M059J (cell line): Measurements from ENCODE around the gene CTNNA3. TPM values are rescaled to one million over a fixed set of nuclear protein-coding genes. Genes with fewer than 3 reads are reported as not detected.
A peak's percentile ranks its signal among the peaks of the same experiment; 100 is the strongest.

ENCODE experiments used
- DNase-seq: peaks from one replicate; pipeline ENCODE4 v3.0.0-alpha.2; 2012; ENCODE audit warnings: low read depth
- total RNA-seq: library from RNA; depleted of rRNA; stranded (reverse); fragments of >200 nt; shearing (Covaris generic); gene quantifications from 2 replicates; pipeline ENCODE4 v1.2.3, GENCODE V29; 2014

Gene CTNNA3
- total RNA-seq, 1 experiment from 2014 or later = 0.02 TPM

DNA sequence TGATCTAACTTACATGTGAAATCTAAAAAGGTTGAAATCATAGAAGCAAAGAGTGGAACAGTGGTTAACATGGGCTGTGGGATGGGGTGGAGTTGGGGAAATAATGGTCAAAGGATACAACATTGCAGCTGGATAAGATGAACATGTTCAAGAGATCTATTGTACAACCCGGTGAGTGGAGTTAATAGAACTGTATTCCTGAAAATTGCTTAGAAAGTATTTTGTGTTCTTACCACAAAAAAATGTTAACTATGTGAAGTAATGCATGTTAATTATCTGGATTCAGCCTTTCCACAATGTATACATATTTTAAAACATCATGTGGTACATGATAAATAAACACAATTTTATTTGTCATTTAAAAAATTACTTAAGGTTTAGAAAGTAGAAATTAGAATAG is 1041.1 kb downstream of the CTNNA3 start:
- no peak for DNase-seq

DNA sequence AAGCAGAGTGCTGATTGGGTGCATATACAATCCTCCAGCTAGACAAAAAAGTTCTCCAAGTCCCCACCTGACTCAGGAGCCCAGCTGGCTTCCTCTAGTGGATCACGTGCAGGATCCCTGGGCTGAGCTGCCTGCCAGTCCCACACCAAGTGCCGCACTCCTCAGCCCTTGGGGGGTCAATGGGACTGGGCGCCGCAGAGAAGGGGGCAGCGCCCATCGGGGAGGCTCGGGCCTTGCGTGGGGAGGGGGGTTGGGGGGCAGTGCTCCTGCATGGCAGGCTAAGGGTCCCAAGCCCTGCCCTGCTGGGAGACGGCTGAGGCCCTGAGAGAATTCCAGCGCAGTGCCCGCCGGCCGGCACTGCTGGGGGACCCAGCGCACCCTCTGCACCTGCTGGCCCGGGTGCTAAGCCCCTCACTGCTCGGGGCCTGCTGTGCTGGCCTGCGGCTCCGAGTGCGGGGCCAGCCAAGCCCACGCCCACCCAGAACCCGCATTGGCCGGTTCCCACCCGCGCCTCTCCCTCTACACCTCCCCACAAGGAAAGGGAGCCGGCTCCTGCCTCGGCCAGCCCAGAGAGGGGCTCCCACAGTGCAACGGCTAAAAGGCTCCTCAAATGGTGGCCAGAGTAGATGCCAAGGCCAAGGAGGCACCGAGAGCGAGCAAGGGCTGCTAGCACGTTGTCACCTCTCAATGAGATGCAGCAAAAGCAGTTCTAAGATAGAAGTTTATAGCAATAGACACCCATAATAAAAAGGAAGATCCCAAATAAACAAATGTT is 1044.5 kb downstream of the CTNNA3 start:
- DNase-seq = no peak

DNA sequence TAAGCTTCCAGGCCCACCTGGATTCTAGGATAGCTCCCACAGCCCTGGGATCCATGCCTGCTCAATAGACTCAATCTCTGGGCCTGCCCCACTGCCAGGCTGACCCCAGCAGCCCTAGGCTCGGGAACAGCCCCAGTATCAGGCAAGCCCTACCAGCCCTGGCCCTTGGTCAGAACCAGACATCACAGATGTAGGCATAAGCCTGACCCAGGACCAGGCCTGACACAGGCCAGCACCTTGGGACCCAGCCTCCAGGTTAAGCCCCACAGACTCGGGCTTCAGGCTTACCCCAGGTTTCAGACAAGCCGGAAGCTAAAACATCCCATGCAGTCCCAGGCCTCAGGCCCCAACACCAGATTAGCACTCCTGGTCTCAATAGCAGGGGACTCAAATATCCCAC is 1046.4 kb downstream of the CTNNA3 start:
- no peak for DNase-seq

DNA sequence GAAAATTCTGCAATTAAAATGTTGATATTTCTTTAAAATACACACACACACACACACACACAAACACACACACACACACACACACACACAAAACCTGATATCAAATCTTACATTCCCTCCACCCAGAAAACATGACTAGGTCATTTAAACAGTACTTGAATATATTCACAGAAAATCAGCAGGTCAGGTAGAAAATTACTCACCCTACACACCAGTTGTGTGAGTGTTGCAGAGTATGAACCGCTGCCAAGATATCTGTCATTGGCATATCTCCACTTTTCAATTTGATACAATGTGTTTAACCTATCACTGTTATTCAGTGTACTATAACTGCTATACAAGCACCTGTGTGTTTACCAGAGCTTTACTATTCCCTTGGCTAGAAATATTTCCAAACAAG is 1053.8 kb downstream of the CTNNA3 start:
- DNase-seq = peak; percentile 19

DNA sequence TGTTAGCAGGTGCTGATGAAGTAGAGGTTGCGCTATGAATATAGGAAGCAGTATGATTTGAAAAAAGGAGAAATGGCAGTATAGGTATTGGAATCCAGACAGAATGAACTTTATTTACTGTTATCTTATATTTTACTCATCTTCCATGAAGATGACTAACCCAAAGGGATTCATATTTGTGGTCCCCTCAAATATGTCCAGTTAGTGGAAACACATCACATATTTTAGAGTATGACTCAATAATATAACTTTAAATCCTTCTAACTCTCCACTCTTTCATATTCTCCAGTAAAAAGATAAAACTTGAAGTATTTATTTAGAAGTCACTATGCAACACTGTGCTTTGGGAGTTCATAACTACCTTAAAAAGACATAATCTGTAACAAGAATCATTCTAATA is 1056.6 kb downstream of the CTNNA3 start:
- peak; percentile 8 for DNase-seq

DNA sequence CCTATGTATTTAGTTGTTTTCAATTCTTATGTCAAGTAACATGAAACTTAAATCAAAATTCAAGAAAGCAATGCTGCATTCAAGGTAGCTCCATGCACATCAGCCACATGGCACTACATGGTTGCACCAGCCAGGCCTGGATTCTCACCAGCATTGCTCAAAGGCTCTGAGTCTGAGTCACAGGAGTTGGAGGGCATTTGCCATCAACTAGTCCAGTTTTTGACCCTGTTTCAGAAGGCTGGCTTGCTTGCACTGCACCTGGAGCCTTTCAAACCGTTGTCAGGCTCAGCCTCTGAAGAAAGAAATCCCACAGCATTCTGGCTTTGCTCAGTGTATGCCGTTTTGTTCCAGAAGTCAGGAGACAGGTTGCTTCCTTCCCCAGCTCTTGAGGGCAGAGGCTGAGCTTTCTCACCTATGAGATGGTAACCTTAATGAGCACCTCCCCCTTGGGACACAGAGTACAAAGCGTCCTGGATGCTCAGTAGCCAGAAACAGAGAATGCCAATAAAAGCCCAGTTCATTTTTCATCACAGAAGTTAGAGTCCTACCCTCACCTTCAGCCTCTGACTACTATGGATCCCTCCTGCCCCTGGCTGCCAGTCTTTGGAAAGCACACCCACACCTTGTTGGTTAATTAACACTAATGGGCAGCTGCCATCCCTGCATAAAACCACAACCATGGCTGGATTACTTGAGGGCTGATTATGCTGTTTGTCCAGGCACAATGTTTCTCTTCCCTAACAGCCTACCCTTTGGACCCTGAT is 1058.5 kb downstream of the CTNNA3 start:
- DNase-seq = peak; percentile 15

DNA sequence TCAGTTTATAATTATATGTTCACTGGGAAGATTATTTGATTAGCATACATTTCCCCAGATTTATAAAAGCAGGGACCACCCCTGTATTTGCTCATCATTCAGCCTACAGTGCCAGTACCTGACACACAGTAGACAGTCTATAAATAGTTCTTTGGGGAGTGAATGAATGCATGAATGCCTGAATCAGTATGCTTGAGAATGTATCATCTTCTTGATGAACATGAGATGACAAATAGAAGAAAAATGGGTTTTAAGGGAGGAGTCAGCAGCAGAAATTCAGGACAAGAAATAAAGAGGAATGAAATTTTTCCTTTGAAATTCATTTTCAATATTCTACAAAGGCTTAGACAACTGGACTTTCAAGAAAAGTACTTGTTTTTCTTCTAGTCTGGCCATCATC is 1066.0 kb downstream of the CTNNA3 start:
- DNase-seq = no peak

DNA sequence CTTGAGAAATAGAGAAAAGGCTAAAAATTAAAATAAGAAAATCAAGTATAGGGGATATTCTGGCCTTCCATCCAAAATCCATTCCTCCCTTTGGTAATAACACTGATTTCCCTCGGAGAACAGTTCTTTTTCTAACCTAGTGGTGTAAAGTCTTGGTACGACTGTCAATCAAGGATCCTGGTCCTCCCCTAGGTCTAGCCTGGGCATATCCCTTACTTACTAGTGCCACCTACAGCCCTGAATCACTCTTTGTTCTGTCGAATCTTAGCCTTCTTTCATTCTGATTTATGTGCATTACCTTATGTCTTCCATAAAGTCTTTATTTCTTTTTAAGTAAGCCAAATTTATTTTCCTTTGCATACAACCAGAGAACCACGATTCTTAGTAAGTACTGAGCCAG is 1068.8 kb downstream of the CTNNA3 start:
- peak; percentile 11 for DNase-seq

DNA sequence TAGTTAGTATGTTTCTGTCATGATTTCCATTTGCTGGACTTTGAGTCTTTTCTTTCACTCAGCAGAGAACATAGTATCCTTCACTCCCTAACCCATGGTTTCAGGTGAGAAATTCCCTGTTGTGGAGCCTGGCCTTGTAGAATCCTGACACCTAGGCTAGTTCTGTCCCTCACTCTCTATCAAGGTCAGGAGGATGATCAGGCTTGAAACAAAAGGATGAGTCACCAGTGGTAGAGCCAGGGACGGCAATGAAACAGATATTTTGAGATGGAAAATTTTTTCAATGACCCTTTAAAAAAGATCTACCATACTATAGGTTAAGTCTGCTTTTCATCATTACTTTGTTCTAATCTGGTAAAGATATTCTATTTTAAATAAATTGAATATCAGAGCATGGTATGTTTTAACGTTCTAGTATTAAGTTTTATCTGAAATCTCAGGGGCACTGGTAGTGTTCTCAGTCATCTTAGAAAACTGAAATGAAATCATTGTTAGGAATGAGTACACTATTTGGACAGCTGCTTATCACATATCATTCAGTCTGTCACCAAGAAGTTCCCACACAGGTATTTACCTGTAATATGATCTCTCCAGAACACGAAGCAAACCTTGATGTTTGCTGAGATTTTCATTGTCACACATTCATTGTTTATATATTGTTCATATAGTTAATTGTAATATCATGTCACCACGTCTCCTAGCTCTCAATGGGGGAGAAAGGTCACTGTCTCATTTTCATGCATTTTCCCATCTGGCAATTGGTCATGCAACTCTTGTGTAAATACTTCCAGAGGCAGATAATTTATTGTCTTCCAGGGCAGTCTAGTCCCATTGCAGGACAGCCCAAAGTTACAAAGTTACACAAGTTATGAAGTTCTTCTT is 1070.0 kb downstream of the CTNNA3 start:
- DNase-seq = no peak

DNA sequence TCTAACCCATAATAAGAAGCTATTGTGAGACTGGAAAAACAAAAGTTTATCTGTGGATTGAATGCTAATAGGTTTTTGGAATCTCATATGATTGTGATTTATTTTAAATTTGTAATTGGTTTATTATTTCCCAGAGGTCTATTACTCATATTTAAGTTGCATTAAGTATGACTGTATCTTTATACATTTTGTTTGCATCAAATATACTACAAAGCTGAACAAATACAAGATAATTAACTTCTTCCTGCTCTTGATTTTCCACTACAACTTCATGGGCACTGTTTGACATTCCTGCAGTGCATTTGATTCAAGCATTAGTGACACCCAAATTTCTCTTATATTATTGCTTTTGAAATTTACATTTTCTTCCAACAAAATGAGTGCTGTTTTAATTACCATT is 1073.9 kb downstream of the CTNNA3 start:
- DNase-seq = no peak

DNA sequence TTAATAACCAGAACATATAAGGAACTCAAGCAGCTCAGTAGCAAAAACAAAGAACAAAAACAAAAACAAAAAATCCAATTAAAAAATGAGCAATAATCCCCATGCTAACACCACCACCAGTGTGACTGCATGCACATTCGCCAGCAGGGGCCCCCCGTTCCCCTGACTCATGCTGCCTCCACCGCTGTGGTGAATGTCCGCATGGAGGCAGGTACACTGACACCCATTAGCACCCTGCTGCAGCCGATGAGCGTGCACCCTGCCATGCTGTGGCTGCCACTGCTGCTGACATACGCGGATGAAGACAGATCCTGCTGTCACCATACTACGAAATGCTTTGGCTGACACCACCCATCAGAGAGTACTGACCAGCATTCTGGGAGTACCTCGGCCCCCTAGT is 1091.8 kb downstream of the CTNNA3 start:
- DNase-seq = peak; percentile 4

DNA sequence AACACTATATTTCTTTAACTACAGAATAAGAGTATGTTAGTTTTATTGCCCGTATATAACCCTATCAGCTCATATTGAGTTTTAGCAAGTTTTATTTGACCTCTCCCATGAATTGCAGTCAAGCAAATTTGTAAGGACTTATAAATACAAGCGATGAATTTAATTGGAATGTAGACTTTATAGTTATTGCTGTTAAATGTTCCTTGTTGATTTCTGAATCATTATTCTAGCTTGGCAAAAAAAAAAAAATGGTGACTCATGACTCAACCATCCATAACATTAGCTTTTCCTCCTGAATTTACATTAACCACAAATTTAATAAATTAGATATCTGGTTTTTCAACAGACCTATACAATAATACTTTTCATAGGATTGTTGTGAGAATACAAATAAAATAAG is 1104.1 kb downstream of the CTNNA3 start:
- no peak for DNase-seq

DNA sequence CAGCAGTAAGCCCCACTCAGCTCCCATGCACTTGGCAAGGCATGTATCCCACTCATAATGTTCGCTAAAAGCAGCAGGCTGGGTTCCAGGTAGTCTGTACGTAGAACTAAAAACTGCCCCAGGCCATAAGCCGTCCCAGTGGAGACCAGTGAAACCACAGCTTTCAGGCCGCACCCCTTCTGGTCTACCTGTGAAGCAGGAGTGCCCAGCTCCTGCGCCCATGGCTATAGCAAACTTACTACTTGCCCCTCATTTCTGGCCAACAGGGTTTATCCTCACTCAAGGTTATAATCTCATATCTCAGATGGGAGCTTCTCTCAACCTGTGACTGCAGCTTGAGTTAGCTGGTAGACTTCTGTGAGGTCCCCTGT is 1108.3 kb downstream of the CTNNA3 start:
- DNase-seq = no peak

DNA sequence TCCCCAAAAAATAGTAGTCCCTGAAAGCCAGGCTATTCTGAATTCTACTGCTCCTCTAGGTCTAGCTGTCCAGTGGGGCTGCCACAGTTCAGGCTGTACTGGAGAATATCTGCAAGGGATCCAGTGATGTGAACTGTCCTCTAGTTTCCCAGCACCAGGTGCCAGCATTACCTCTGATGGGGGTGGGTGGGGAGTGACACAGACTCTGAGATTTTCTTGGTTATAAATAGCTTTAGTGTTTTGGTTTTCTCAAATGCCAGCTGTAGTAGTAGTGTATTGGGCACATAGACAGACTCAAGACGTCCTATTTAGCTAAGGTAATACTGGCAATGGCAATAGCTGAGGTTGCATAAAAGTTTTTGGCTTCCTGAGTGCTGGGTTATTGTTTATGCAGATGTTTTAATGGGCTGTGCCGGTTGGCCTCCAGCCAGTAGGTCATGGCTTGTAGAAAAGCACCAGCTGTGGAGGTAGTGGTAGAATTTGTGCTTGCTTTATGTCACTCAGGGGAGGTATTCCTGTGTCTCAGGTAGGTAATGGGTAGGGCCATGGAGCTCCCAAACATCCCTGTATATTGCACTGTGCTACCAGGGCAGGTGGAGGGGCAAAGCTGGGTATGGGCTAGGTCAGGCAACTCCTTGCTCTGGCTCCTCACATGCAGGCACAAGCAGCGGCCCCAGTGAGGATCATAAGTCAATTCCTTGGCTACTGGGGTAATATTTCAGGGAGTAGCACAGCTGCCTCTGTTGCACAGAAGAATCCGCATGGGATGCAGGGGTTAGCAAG is 1108.9 kb downstream of the CTNNA3 start:
- DNase-seq = no peak

DNA sequence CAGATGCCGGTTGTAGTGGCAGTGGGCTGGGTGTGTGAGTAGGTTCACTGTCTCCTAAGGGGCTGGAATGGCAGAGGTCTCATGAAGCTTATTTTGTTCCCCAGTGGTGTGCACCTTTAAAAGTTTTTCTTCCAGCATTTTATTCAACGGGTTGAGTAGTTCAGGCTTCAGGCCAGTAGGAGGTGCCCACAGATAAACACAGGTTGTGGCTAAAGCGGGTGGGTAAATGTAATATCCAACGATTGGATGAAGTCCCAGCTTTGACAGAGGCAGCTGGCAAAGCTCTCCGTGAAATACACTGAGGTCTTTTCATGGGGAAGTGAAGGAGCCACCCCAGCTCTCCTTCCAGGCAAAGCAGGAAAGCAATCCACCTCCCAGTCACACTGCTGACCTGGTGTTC is 1109.9 kb downstream of the CTNNA3 start:
- no peak for DNase-seq

DNA sequence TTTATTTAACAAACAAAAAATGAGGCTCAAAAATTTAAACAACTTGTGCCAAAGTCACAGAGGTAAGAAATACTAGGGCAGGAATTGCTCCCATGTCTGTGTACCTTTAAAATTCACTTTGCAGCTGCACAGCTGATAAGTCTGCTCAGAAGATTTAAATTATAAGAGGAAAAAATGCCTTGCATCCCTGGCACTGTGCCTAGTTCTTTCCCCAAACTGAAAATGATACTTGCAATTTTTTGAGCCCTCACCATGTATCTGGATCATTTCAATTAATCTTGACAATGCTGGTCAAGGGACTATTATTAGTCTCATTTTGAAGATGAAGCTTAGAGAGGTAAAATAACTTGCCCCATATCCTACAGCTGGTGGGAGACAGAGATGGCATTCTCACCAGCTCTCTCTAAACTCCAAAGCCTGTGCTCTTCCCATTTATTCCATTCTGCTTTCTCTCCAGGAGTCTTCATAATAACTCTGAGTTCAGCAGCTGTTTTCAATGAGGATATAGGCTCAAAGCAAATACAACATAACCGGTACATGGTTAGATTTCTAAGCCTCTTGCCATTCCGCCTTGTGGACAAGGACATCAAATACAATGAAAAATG is 1120.6 kb downstream of the CTNNA3 start:
- DNase-seq = no peak

DNA sequence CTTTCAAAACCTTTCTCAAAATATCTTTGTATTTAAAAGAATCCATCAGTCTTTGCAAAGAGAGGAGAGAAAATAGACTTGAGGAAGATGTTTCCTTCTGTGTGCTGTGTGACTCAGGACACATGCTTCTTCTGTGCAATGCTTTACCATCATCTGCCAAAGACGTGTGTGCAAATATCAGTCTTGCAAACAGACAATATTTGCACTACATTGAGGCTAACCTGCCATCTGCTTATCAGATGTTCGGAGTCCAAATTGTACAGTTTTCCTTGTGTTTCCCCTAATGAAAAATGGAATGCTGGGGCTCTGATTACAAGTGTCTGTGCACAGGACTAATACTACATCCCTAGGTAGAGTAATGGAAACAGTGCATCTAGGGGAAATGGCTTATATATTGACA is 1123.3 kb downstream of the CTNNA3 start:
- no peak for DNase-seq

DNA sequence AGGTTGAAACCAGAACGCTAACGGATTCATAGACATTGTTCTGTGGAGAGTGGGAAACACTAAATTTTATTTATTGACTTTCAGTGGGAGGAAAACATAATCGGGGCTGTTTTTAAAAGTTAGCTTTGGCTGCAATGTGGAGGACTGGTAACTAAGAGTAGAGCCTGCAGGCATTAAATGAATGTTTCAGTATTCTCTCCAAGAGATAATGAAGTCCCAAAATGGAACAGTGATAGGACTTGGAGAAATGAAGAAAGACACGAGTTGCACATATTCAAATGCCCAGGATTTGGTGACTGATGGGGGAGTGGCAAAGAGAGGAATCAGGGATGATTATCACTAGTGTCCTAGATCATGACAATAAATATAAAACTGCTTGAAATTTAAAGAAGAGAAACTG is 1130.0 kb downstream of the CTNNA3 start:
- no peak for DNase-seq

DNA sequence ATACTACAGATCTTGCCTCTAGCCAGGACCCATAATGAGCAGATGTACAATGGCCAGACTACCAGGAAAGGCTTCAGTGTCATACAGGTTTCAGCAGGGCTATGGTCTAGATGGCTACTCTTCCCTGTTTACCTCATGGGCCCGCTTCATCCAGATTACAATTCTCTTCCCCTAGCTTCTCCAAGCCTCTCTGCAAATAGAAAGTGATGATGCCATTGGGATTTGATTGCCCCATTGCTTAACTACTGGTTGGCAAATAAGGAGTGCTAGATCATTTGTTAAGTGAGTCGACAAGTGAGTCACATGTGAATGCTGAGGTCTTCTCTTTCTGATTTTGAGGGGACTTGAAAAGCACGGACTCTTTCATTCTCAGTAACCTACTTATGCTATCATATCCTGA is 1131.7 kb downstream of the CTNNA3 start:
- DNase-seq = no peak

DNA sequence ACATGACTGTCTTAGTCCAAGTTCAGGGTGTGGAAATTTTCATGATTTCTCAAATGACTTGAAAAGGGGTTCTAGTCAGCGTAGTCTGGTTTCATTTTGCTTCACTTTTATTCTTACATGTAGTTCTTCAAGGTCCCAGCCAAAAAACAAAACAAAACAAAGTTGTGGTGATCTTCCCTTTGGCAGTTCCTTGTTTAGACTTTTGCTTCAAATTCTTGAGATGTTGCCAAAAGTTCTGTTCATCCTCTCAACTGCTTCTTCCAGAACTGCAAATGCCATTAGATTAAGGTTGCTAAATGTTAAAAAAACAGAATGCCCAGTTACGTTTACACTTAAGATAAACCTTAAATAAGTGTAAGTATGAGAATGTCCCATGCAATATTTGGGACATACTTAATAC is 1140.9 kb downstream of the CTNNA3 start:
- DNase-seq = no peak

DNA sequence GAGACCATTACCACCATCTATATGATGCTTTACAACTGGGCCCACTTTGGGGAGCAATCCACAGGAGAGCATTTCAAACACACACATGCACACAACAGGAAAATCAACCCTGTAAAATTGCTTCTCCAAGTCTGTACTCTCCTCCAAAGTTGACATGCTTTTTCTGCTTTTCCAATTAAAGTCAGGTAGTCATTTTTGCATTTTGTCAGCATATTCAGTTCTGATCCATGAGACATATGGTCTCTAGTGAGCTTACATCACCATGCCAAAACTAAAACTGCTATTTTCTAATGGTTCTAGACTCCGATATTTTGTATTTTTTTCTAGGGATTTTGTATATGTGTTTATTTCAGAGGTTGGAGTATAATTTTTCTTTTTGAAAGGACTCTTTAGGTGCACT is 1143.7 kb downstream of the CTNNA3 start:
- DNase-seq = no peak
